Psoas muscle (tissue), 8 donors: ENCODE data around the gene ZBTB7B. TPM values are rescaled to one million over a fixed set of nuclear protein-coding genes. Genes with fewer than 3 reads are reported as not detected.
"Not testable (repeated sequence)": the region's sequence is repeated elsewhere in the genome, so short reads cannot be mapped to it uniquely, and the experiment has no call there.

ENCODE experiments used
- ATAC-seq, 4 donors: fragments of 200-7000 bp; cut with Tn5 transposase; one replicate each; pipeline ENCODE4 v1.9.1; 2020; ENCODE audit warnings: moderate library complexity in 3 of 4, mild to moderate bottlenecking in 2 of 4
- DNase-seq, 2 donors: peaks; one replicate each; pipeline ENCODE4 v3.0.0-alpha.2; 2020
- H3K27ac ChIP-seq: fragments of 200-600 bp; one replicate; pipeline ENCODE4 v1.8.0; 2022
- H3K27me3 ChIP-seq, 3 donors: fragments of 200-600 bp in 1 of 3; one replicate each; pipeline versions ENCODE4 v1.6.1 to v1.8.0; 2013 to 2022; ENCODE audit warnings: low read length in 2 of 3, mild to moderate bottlenecking in 2 of 3, moderate library complexity in 1 of 3; ENCODE audit not compliant: insufficient read depth in 3 of 3
- H3K36me3 ChIP-seq, 2 donors: fragments of 200-600 bp in 1 of 2; one replicate each; pipeline versions ENCODE4 v1.6.1 to v1.8.0; 2013 to 2022; ENCODE audit warnings: low read depth in 1 of 2, mild to moderate bottlenecking in 1 of 2, moderate library complexity in 1 of 2; ENCODE audit not compliant: insufficient read depth in 1 of 2
- H3K4me1 ChIP-seq: fragments of 200-600 bp; one replicate; pipeline ENCODE4 v1.8.0; 2022
- H3K4me3 ChIP-seq: fragments of 200-600 bp; one replicate; pipeline ENCODE4 v1.8.0; 2022; ENCODE audit warnings: mild to moderate bottlenecking
- H3K9me3 ChIP-seq: fragments of 200-600 bp; one replicate; pipeline ENCODE4 v1.8.0; 2022
- CTCF ChIP-seq: fragments of 200-600 bp; IDR thresholded peaks from one replicate; pipeline ENCODE4 v1.8.0; 2022; ENCODE audit warnings: antibody characterized with exemption
- WGBS, 3 donors: extraction: QIAGEN DNeasy Blood & Tissue Kit; methylation state at CpG; one replicate each; pipeline versions ENCODE4 v1.1.6 to v1.1.7; 2013; 5-methylcytosine and 5-hydroxymethylcytosine counted together
- intact Hi-C, 2 donors: fragments of 100-400 bp; cut with DNase I; formaldehyde crosslinking; loops; one replicate each; pipeline versions ENCODE4 v1.11.0 to v1.14.2; 2022
- polyA plus RNA-seq, 3 donors: library from polyadenylated mRNA; stranded (reverse); fragments of 200-250 nt; gene quantifications; one replicate each; pipeline ENCODE4 v1.2.3, GENCODE V29; 2013
- total RNA-seq, 4 donors: library from RNA; stranded (reverse); fragmentation: NEBNext Ultra II Directional in 2 of 4; extraction: Animal tissue kit (Norgen Biotek cat#: 25700) in 2 of 4; gene quantifications; one replicate each; pipeline versions ENCODE4 v1.2.1 to v1.2.4, GENCODE V29; 2021 to 2023
- donor health status: healthy with polysubstance abuse.
- donor health status: DM: no; HTN: no; CAD: no; lungs with moderate emphysema.
- donor health status: Bipolar disorder and iron deficiency.
- donor health status: healthy.
- donor health status: DM: yes; HTN: yes; CAD: no.
- donor health status: DM: no; HTN: no; CAD: no.
- donor health status: DM: no; HTN: no; CAD: no.
- donor health status: DM: yes; HTN: yes; CAD: no.

ZBTB7B gene
- total and polyA plus RNA-seq, 7 donors, result 20.2 to 97.9 (median 55.5) TPM

DNA sequence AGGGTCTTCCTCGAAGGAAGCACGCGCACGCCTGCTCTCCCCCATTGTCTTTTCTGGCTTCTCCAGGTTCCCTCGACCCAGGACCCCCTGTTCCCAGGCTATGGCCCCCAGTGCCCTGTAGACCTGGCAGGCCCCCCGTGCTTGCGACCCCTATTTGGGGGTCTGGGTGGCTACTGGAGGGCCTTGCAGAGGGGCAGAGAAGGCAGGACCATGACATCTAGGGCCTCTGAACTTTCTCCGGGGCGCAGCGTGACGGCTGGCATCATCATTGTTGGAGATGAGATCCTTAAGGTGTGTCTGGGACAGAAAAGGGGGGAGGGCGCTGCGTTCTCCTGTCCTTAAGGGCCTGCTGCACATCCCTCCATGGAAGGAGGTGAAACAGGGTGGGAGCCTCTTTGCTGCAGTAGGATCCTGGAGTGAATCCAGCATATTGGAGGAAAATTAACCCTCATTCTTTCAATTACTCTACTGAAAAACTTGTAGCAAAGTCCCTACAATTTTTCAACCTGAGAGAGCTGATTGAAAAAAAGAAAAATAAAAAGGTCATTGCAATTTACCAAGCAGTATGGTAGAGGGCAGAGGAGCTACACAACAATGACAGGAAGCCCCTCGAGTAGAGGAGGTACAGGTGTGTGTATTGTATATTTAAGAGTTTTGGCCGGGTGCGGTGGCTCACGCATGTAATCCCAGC is 18.7 kb upstream of the ZBTB7B start:
- whole genome bisulfite sequencing, 3 donors, result 13 to 17% (median 16%) methylated on average over 16 to 17 of the region's 17 CpGs
- H3K4me3 ChIP-seq, result peak overlapping the region; percentile 72
- peak; percentile 9 to 49 for DNase-seq
- intact Hi-C loops, result no loop called here
- no peak for TF ChIP-seq CTCF
- peak overlapping the region; percentile 75 for H3K27ac ChIP-seq
- no peaks in the 10 kb centered on the region for H3K27me3 ChIP-seq
- peaks cover 22% of the 10 kb centered on the region for H3K4me1 ChIP-seq
- H3K9me3 ChIP-seq, result no peaks in the 10 kb centered on the region
- peaks cover 3 to 18% of the 10 kb centered on the region in 2 donors for H3K36me3 ChIP-seq
- no peak for ATAC-seq

DNA sequence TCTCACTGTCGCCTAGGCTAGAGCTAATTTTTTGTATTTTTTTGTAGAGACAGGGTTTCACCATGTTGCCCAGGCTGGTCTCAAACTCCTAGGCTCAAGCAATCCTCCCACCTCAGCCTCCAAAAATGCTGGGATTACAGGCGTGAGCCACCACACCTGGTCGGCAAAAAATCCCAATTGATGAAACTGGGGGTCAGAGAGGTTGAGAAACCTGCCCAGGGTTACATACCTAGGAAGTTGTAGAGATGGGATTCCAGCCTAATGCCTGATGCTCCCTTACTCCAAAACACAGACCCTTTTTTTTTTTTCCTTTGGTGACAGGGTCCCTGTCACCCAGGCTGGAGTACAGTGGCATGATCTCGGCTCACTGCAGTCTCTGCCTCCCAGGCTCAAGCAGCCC is 15.9 kb upstream of the ZBTB7B start:
- ATAC-seq, result not testable (repeated sequence)
- WGBS, 3 donors, result 89 to 94% (median 89%) methylated on average over 4 of the region's 4 CpGs
- peaks cover 0 to 32% of the 10 kb centered on the region in 2 donors for H3K36me3 ChIP-seq

GRCh38 chr1:154987326-154987725 is 15.3 kb upstream of the ZBTB7B start:
- Histone ChIP-seq H3K4me1 (peaks cover 18% of the 10 kb centered on the region), H3K27me3 (no peaks in the 10 kb centered on the region), H3K36me3 (peaks cover 0 to 33% of the 10 kb centered on the region in 2 donors), H3K27ac (peak overlapping the region; percentile 36), H3K4me3 (no peak overlapping the region), H3K9me3 (no peaks in the 10 kb centered on the region)
- DNase-seq, result peak in 1 of 2 donors; percentile 47
- intact Hi-C loops, result no loop called here
- WGBS, 3 donors, result 62 to 68% (median 63%) methylated on average over 6 of the region's 6 CpGs
- no peak for ATAC-seq
- TF ChIP-seq CTCF, result no peak

More for the DNA sequence above, 15.9 kb upstream of the ZBTB7B start:
- H3K4me1 ChIP-seq, result peaks cover 22% of the 10 kb centered on the region
- H3K27ac ChIP-seq, intact Hi-C loops, H3K27me3 ChIP-seq, H3K4me3 ChIP-seq, H3K9me3 ChIP-seq: not testable (repeated sequence)
- DNase-seq, result peak in 1 of 2 donors; percentile 2

DNA sequence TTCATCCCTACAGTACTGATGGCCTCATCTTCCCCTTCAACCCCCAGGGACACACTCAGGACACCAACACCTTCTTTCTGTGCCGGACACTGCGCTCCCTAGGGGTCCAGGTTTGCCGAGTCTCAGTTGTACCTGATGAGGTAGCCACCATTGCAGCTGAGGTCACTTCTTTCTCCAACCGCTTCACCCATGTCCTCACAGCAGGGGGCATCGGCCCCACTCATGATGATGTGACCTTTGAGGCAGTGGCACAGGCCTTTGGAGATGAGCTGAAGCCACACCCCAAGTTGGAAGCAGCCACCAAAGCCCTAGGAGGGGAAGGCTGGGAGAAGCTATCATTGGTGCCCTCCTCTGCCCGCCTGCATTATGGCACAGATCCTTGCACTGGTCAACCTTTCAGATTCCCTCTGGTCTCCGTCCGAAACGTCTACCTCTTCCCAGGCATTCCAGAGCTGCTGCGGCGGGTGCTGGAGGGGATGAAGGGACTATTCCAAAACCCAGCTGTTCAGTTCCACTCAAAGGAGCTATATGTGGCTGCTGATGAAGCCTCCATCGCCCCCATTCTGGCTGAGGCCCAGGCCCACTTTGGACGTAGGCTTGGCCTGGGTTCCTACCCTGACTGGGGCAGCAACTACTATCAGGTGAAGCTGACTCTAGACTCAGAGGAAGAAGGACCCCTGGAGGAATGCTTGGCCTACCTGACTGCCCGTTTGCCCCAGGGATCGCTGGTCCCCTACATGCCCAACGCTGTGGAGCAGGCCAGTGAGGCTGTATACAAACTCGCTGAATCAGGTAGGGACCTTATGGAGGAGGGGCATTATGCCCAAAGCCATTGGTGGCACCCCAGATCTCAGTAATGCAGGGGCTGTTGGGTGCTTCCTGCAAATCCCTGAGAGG is 14.3 kb upstream of the ZBTB7B start:
- ATAC-seq, result no peak

More for the DNA sequence above, 14.3 kb upstream of the ZBTB7B start:
- H3K36me3 ChIP-seq, result peaks cover 0 to 33% of the 10 kb centered on the region in 2 donors
- H3K27me3 ChIP-seq, result no peaks in the 10 kb centered on the region
- no peaks in the 10 kb centered on the region for H3K9me3 ChIP-seq
- WGBS, 3 donors, result 81 to 84% (median 82%) methylated on average over 15 to 17 of the region's 17 CpGs
- intact Hi-C loops, result no loop called here
- H3K4me3 ChIP-seq, result no peak overlapping the region
- H3K4me1 ChIP-seq, result peaks cover 12% of the 10 kb centered on the region
- no peak for TF ChIP-seq CTCF
- no peak overlapping the region for H3K27ac ChIP-seq
- peak in 1 of 2 donors; percentile 48 for DNase-seq
